GM21737 (cell line): ENCODE measurements around the gene CALR3.
"Not testable (repeated sequence)": the region's sequence is repeated elsewhere in the genome, so short reads cannot be mapped to it uniquely, and the experiment has no call there.

ENCODE experiments used
- ATAC-seq: cut with Tn5 transposase; IDR thresholded peaks from one replicate; pipeline ENCODE4 v1.9.1; 2021; ENCODE audit warnings: mild to moderate bottlenecking, moderate library complexity; ENCODE audit not compliant: unreplicated experiment

CALR3 gene, protein sequence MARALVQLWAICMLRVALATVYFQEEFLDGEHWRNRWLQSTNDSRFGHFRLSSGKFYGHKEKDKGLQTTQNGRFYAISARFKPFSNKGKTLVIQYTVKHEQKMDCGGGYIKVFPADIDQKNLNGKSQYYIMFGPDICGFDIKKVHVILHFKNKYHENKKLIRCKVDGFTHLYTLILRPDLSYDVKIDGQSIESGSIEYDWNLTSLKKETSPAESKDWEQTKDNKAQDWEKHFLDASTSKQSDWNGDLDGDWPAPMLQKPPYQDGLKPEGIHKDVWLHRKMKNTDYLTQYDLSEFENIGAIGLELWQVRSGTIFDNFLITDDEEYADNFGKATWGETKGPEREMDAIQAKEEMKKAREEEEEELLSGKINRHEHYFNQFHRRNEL

DNA sequence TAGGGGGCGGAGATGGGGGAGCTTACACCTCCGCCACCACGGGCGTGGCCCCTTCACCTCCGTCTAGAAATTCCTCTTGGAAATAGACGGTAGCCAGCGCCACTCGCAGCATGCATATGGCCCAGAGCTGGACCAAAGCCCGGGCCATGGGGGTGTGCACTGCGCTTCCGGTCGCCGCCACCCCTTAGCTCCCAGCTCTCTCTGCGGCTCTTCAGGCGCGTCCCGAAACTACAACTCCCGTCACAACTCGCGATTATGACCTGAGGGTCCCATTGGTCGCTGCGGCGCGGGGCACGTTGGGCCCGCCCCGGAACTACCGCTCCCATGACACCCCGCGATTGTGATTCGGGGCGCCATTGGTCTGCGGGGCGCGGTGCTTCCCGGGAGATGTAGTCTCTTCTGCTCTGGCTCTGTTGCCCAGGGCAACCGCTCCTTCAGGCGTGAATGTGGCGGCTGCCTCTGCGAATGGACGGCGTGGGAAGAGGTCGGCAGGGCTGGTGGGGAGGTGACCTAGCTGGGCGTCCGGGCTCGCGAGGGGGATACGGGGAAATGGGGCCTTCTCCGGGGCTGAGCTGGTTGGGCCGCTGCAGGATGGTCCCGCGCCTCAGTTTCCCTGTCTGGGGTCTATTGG, at the start of gene CALR3, which contains the start of gene C19orf44:
Gene CALR3, minus strand, starts transcription at position 186 of the 631 bp plus-strand sequence. Its CDS starts 38 bp downstream, at position 148.
Gene C19orf44, plus strand, starts transcription at position 413 of the 631 bp plus-strand sequence. CDS start 4,399 bp downstream, outside the sequence.
- ATAC-seq, result peak; percentile 95

DNA sequence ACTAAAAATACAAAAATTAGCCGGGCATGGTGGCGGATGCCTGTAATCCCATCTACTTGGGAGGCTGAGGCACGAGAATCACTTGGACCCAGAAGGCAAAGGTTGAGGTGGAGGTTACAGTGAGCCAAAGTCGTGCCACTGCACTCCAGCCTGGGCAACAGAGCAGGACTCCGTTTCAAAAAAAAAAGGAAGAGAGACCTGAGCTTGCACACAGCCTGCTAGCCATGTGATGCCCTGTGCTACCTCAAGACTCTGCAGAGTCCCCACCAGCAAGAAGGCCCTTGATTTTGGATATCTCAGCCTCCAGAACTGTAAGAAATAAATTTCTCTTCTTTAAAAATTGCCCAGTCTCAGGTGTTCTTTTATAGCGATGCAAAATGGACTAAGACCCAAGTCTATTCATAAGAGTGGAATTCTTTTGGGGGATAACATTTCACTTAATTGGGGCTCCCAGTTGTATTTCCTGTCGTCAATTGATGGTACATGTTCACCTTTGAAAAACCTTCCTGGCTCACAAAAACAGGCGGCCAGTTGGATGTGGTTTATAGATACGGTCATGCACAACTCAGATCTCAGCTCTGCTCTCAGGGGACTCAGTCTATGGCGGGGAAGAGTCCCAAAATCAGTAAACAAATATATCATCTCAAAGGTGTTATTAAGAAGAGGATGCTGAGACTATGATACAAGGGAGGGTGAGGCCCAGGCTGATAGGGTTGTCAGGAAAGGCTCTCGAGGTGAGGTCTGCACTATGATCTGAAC, 48.7 kb upstream of the CALR3 start:
- ATAC-seq, result no peak

DNA sequence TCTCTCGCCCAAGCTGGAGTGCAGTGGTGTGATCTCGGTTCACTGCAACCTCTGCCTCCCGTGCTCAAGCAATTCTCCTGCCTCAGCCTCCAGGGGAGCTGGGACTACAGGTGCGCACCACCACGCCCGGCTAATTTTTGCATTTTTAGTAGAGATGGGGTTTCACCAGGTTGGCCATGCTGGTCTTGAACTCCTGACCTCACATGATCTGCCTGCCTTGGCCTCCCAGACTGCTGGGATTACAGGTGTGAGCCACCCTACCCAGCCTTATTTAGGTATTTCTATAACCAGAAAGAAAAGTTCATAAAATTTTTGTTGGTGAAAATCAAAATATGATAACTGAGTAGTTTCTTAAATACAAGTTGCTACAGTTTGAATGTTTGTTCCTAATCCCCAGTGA, 47.8 kb upstream of the CALR3 start:
- not testable (repeated sequence) for ATAC-seq

DNA sequence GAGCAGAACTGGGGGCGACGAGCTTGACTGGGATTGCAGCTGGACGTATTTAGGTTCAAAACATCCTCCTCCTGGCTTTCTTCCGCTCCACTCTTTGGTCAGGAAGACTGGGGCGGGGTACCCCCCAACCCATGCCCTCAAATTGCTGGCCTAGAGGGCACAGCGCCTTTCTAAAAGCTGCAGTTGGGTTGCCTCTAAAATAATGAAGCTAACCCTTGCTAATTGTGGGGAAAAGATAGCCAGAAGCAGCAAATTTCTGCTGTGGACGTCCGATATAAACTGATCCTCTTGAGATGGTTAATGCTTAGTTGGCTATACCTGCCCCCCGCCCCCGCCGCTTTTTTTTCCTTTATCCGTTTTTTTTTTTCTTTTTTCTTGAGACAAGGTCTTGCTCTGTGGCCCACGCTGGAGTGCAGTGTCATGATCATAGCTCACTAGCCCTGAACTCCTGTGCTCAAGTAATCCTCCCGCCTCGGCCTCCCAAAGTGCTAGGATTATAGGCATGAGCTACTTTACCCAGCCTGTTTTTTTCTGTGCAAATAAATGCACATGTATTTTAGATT, 47.0 kb upstream of the CALR3 start:
- no peak for ATAC-seq

DNA sequence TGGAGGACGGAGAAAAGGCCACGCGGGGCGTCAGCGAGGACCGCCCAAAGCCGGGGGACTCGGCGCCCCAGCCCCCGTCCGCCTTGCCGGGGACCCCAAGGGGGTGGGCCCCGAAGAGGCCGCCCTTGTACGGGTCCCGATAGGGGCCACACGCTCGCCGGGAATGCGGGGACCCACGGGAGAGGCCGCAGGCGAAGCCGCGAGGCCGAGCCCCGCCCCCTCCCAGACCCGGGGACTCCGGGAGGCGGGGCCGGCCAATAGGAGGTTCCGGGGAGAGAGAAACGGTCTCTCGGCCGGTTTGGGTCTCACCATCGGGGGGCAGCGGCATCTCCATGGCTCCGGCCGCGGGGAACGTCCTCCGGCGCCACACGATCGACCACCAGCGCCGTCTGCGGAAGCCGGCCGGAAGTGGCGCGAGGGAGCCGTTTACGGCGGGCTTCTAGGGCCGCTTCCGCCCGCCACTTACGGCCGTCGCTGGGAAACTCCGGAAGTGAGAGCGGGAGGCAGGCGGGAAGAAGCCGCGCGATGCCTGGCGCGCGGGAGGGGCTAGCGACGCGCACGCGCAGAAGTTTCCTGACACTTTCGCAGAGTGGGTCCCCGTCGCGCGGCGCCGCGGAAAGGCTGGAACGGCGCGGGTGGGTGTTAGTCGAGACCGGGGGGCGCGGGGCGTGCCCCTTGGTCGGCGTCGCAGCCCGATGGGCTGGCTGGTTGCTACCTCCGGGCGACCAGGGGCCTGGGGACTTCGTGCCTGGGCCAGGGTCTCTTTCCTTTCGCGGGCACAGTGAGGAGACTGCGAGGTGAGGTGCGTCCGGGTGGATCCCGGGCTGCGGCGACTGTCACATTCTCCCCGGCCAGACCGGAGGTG, 46.3 kb upstream of the CALR3 start, which contains the start of gene CHERP:
Gene CHERP, minus strand, starts transcription at position 393 of the 865 bp plus-strand sequence. Its CDS starts 59 bp downstream, at position 334.
- ATAC-seq, result peak; percentile 55

DNA sequence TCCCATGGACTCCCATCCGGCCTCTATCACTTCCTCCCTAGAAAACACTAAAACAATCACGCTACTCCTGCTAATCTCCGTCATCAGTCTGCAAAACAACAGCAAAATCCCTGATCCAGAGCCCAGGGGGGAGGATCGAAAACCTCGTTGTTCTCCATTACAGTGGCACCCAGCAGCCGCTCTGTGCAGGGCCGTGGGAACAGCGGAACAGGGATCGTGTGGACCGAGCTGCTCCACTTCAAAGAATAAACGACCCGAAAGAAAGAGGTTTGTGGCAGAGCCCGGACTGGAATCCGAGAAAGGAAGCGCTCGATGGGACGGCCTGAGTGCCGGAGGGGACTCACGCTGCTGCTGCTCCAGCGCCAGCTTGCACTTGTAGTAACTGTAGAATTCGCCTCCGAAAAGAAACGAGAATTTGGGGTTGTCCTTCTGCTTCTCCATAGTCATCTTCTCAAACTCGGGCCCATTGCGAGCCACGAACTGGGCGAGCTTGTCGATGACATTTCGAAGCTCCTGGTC, 45.6 kb upstream of the CALR3 start:
- ATAC-seq, result peak; percentile 9

DNA sequence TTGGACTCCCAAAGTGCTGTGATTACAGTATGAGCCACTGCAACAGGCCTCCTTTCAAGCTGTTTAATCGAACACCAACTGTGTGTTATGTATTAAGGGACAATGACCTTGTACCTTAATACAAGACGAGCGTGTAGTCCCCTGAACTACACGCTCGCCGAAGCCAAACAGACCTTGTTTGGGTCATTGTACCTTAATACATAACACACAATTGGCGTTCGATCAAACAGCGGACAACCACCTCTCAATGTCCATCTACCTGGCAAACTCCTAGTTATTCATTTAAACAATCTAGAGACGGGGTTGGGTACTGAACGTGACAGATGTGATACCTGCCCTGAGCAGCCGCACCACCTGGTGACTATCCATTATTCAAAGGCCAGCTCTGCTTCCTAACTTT, 45.0 kb upstream of the CALR3 start:
- ATAC-seq, result no peak

DNA sequence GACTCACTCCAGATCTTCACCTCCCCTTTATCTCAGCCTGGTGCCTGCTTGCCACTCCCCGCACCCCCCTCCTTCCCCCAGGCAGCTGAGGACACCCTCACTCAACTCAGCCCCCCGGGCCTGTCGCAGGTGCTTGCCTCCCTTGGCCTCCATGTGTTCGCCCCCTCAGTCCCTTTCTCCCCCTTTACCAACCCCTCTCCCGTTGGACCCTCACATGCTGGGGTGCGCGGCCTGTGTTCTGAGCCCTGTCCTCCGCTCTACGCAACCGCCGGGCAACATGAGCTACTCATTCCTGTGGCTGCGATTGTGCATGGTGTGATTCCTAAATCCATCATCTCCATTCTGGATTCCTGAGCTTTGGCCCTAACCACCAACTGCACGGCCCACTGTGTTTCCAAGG, 41.1 kb upstream of the CALR3 start:
- ATAC-seq, result no peak

DNA sequence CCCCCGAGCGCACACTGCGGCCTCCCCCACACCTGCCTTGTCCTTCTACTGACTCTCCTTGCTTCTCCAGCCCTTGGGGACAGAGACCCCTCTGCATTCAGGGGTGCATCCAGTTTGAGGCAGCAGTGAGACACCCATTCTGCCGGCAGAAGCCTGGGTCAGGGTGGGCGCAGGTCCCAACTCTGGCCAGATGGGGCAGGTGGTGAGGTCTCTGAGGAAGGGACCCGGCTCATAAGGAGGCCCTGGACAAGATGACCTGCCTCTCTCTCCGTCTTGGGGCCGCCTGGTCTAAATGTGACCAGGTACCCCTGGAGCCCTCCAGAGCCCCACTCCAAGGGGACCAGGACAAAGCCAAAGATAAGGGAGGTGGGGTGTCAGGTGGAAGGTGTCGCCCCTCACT, 40.2 kb upstream of the CALR3 start:
- ATAC-seq, result no peak

DNA sequence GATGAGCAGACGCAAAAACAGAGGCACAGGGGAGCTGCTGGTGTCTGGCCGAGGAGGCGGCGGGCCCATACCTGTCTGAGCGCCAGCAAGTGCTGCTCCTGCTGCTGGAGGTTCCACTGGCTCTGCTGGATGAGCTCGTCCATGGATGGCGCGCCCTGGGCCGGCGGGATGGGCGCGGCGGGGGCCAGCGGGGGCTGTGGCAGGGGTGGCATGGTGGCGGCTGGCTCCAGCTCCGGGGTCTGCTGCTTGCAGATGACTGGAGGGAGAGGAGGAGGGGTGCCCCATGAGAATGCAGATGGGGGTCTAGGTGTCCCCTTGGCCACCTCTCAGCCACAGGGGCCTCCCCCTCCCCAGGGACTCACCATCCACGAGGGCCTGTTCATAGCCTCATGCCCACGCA, 39.4 kb upstream of the CALR3 start:
- no peak for ATAC-seq

DNA sequence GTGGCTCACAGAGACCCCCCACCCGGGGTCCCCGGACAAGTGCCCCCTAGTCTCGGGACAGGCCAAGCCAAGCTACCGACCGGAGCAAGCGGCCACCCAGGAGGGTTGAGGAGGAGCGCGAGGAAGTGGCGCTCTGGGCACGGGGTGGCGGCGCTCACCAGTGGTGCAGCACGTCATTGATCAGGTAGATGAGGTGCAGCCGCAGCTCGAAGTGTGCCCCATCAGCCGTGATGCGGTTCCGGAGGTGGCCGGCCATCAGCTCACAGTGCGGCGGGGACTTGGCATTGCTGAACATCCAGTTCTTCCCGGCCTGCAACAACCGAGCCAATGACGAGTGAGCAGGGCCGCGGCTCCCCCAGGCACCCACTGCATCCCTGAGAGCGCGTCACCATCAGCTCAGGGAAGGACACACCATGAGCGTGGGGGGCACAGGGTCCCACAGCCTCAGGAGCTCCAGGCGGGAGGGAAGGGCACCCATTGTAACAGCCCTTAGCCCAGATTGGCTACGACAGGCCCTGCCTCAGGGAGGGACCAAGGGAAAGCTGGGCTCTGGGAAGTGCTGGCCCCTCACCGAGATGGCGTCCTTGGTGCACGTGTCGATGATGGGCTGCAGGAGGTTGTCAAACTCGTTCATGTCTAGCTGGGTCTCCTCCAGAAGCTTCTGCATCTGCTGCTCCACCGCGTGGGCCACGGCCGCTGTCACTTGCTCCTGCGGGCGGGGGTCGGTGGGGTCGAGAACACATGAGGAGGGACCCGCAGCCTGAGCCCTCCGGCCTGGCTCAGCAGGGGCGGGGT, 36.7 kb upstream of the CALR3 start:
- no peak for ATAC-seq

DNA sequence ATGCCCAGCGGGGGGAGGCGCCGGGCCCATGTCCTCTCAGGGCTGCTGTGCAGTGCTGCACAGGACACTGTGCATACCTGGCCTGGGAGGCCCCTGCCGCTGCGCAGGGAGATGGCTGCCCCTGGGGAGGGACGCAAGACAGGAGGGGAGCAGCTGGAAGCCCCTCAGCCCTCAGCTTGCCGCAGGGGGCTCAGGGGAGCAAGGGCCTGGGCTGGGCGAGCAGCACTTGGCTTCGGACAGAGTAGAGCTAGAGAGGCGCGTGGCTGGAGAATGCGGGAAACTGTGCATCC, 35.4 kb upstream of the CALR3 start:
- ATAC-seq, result no peak

DNA sequence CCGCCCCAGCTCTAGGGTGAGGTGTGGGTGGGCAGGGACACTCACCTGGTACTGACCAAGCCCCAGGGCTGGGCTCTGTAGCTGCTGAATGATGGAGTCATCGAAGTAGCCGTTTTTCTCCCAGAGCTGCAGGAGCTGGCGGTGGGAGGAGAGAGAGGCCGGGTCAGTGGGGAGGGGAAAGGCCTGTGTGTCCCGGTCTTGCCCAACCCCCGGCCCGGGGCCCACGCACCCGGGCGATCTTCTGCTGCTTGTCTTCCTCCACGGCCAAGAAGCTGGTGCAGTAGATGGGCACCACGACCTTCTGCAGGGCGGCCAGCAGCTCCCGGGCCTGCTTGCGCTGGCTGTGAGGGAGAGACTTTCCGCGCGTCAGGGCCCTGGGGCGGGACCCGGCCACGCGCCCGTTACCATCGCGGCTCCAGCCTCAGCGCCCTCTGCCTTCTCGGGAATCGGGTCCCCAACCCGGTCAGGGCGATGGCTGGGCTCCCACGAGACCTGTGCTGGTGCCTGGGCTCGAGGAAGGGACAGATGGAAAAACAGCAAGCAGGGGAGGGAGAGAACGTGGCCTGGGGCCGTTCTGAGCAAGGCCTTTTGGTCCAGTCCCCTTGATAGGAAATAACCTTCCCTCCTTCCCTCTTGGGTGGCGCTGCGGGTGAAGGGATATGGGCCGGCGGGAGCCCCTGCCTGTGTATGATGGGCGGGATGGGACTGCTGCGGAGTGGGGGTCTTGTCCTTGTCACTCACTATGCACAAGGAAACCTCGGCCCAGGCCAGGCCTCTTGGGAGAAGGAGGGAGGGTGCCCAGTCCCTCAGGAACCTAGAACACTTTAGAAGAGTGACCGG, 34.8 kb upstream of the CALR3 start:
- ATAC-seq, result no peak

DNA sequence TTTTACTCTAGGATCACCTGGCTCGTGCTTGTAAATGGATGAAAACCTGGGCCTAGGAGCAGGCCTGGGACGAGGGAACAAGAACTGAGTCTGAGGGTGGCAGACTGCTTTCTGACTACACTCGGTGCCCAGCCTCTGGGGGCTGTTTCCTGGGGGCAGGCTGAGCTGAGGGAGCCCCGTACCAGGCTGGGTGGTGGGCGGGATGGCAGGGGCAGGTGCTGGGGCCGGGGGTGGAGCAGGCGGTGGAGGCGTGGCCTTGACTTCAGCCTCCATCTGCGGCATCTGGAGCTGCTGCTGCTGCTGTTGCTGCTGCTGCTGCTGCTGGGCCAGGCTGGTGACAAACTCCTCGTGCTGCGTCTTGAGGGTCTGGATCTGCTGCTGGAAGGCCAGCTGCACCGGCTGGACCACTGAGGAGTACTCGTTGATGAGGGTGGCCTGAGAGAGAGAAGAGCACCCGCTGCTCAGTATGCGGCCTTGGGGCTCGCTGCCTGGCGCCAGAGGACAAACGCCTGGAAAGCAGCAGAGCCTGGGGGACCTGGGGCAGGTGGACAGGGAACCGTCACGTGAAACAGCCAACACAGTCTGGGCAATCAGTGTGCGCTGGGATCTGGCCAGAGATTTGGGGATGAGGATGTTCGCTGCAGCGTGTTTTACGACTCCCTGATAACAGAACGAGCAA, 33.6 kb upstream of the CALR3 start:
- ATAC-seq, result no peak

DNA sequence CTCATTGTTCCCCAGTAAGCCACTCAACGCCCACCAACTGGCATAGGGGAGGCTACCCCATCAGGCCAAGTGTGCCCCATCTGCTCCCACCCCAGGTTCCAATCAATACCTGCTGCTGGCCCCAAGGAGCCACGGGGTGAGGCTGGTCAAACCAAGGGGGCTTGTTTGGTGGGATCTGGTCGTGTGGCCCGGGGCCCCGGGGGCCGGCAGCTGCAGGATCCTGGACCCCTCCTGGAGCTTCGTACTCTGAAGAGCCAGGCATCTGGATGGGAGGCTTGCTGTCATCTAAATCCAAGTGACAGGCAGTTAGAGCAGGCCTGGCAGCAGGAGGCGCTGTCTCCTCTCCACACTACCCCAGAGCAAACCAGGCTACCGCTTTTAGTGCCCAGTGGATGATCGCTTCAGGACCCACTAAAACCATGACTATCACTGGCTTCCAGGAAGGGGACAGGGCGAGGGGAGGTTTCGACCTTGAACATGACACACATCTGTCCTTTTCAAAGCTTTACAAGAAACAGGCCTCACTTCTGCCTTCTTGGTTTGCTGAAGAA, 32.1 kb upstream of the CALR3 start:
- no peak for ATAC-seq

DNA sequence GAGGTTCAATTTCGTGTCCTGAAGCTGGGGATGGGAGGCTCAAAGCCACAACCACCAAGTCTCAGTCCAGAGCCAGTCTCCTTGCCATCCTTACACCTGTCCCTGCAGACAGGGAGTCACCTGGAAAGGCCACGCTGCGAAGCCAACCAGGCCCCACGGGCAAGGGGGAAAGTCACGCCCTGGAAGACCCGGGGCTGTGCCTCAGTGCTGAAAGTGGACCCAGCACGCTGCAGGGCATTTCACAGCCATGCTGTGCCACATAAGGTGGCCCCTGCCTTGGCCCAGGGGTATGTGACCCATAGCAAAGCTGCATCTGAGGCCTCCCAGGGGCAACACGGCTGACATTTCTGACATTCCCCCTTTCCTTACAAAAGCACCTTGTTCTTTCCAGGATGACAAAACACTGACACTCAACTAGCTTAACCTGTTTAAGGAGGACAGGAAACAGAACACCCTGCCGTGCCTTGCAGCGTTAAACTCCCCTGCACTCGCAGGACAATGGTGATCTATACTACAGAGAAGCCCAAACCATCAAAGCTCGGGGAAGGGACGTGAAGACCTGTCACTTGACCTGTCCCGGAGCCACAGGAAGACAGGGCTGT, 31.5 kb upstream of the CALR3 start:
- ATAC-seq, result no peak

DNA sequence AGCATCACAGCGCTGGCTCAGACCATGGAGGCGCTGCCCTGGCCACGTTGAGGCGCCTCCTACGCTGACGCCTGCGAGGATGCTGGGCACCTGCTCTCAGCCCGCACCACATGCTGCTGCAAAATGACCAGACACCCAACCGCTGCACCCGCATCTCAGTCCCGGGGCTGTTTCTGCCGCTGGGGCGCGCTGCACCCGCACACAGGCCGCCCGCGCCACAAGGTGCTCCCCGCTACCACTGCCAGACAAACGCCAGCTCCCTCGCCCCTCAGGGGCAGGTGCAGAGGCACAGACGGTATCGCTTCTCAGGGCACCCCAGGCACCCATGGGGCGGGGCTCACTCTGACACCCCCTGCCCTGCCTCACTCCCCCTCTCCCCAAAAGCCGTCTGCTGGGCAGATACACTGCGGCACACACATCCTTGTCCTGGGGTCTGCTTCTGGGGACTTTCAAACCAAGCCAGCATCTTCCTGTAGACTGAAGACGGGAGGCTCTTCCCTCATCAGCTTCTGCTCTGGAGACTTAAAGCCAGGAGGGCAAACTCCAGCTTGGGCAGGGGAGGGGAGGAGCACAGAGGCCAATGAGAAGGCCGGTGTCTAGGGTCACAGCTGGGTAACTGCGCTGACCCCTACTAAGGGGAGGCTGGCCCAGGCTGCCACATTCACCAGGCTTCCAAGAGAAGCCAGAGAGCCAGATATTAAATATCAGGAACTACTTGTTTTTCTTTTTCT, 29.9 kb upstream of the CALR3 start:
- ATAC-seq, result no peak
